Measurements from ENCODE around the gene VWA3B. TPM values are rescaled to one million over a fixed set of nuclear protein-coding genes. Genes with fewer than 3 reads are reported as not detected.

The VWA3B gene
- total and polyA plus RNA-seq, 2 of the 4 experiments (the other 2 are of a cell fraction), result not detected

- H2AK9ac ChIP-seq (replicated peaks; ENCODE audit: low read depth, low read length, poor library complexity), result no peak overlapping the region
- BruUV-seq (replicated peaks), result no TSS peak
- H2AK5ac ChIP-seq (ENCODE audit: low read depth, low read length), result no peak overlapping the region
- H2BK20ac ChIP-seq (ENCODE audit: low read depth, low read length), result no peak overlapping the region
- intact Hi-C loops (cut with micrococcal nuclease), result no loop called here
- DNase-seq, result no peak
- no peak overlapping the region for H3K14ac ChIP-seq (replicated peaks; ENCODE audit: low read depth, low read length)
- ATAC-seq (ENCODE audit: low read depth), result no peak
- H2BK15ac ChIP-seq (ENCODE audit: low read depth, low read length), result no peak overlapping the region
- TF ChIP-seq MXI1 (IDR thresholded peaks at IDR 0.05; ENCODE audit: borderline replicate concordance, low read depth, low read length) (no peak), MAFK (IDR thresholded peaks at IDR 0.05; ENCODE audit: low read depth, low read length) (no peak), POLR2A (IDR thresholded peaks at IDR 0.05; ENCODE audit: low read depth, low read length) (no peak), RAD21 (IDR thresholded peaks at IDR 0.05; ENCODE audit: low read length) (no peak), CHD1 (IDR thresholded peaks at IDR 0.05; ENCODE audit: low read depth, low read length) (no peak), MAZ (IDR thresholded peaks at IDR 0.05; ENCODE audit: borderline replicate concordance, low read depth, low read length) (no peak), NFE2L2 (IDR thresholded peaks at IDR 0.05; ENCODE audit: low read depth, low read length) (no peak), FOS (IDR thresholded peaks at IDR 0.05; ENCODE audit: low read depth, low read length) (no peak), BHLHE40 (IDR thresholded peaks at IDR 0.05; ENCODE audit: low read depth, low read length) (no peak), CTCF (conservative IDR thresholded peaks at IDR 0.05; ENCODE audit: low read depth, low read length) (no peak), CEBPB (IDR thresholded peaks at IDR 0.05; ENCODE audit: low read depth, low read length) (no peak)
- TF ChIP-seq, protein P1, sequence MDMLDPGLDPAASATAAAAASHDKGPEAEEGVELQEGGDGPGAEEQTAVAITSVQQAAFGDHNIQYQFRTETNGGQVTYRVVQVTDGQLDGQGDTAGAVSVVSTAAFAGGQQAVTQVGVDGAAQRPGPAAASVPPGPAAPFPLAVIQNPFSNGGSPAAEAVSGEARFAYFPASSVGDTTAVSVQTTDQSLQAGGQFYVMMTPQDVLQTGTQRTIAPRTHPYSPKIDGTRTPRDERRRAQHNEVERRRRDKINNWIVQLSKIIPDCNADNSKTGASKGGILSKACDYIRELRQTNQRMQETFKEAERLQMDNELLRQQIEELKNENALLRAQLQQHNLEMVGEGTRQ (IDR thresholded peaks at IDR 0.05; ENCODE audit: low read depth, low read length), result no peak
- TF ChIP-seq, protein P2, sequence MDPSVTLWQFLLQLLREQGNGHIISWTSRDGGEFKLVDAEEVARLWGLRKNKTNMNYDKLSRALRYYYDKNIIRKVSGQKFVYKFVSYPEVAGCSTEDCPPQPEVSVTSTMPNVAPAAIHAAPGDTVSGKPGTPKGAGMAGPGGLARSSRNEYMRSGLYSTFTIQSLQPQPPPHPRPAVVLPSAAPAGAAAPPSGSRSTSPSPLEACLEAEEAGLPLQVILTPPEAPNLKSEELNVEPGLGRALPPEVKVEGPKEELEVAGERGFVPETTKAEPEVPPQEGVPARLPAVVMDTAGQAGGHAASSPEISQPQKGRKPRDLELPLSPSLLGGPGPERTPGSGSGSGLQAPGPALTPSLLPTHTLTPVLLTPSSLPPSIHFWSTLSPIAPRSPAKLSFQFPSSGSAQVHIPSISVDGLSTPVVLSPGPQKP (IDR thresholded peaks at IDR 0.05; ENCODE audit: borderline replicate concordance, low read depth, low read length), result no peak
- CTCF ChIA-PET, result no interaction called here
- in situ Hi-C loops (cut with MboI; ENCODE audit: low sequenced_read_pairs), result loop anchor here (10.0 kb wide), 1 partner anchor 92 kb away; no protein-coding TSS in a partner anchor
- H4K20me1 ChIP-seq (ENCODE audit: insufficient read depth, low read length), result no peaks in the 10 kb centered on the region
- no peak overlapping the region for H2BK120ac ChIP-seq (ENCODE audit: low read depth, low read length)
- no peak overlapping the region for H4K8ac ChIP-seq (ENCODE audit: low read depth in 2 of 2, low read length in 2 of 2)
- H3K23ac ChIP-seq (ENCODE audit: low read depth, low read length), result no peak overlapping the region
- no peak overlapping the region for H3K9ac ChIP-seq (ENCODE audit: low read depth, low read length)
- H3K79me1 ChIP-seq (ENCODE audit: low read depth in 1 of 2, low read length in 2 of 2), result no peaks in the 10 kb centered on the region
- H3K36me3 ChIP-seq (ENCODE audit: control insufficient read depth, insufficient read depth, low read length), result no peaks in the 10 kb centered on the region
- no peaks in the 10 kb centered on the region for H3K9me3 ChIP-seq (ENCODE audit: control insufficient read depth, insufficient read depth, low read length)
- H3K27me3 ChIP-seq (ENCODE audit: control insufficient read depth, insufficient read depth, low read length), result peaks cover 15% of the 10 kb centered on the region
- H3K4me2 ChIP-seq (ENCODE audit: low read depth, low read length), result no peak overlapping the region
- no peak overlapping the region for H4K91ac ChIP-seq (ENCODE audit: insufficient read depth, low read depth, low read length)
- POLR2A ChIA-PET (ENCODE audit: unreplicated experiment), result no interaction called here
- no peak overlapping the region for H3K4me3 ChIP-seq (ENCODE audit: insufficient read depth, low read depth, low read length)
- H3K9me1 ChIP-seq (ENCODE audit: insufficient read depth, low read length), result no peaks in the 10 kb centered on the region
- dilution Hi-C loops (cut with HindIII; ENCODE audit: low sequenced_read_pairs, unreplicated experiment), result no loop called here
- H4K5ac ChIP-seq (ENCODE audit: low read depth, low read length), result no peak overlapping the region
- no peak overlapping the region for H3K27ac ChIP-seq (ENCODE audit: insufficient read depth, low read length)
- H3K18ac ChIP-seq (ENCODE audit: low read depth, low read length), result no peak overlapping the region
- H3K4ac ChIP-seq (ENCODE audit: low read depth, low read length), result no peak overlapping the region
- WGBS, 2 experiments (ENCODE audit: extremely low coverage in 2 of 2, insufficient read length in 1 of 2), result no CpG with 5 or more reads among the region's 5 CpGs
- H3K56ac ChIP-seq (ENCODE audit: extremely low read depth, insufficient read depth, low read length), result no peak overlapping the region
- H3K4me1 ChIP-seq (ENCODE audit: control insufficient read depth, insufficient read depth, low read length), result no peaks in the 10 kb centered on the region
- H2AFZ ChIP-seq (replicated peaks; ENCODE audit: low read length, poor library complexity), result no peak overlapping the region
- H2BK5ac ChIP-seq (ENCODE audit: low read depth, low read length, poor library complexity, severe bottlenecking), result no peak overlapping the region
Measured at GRCh38 chr2:98293030-98293429, 206.1 kb downstream of the VWA3B start.

All from IMR-90 (cell line).